Measurements from ENCODE around the gene UBE2E3. TPM values are rescaled to one million over a fixed set of nuclear protein-coding genes. Genes with fewer than 3 reads are reported as not detected.

Gene UBE2E3
- total and polyA plus RNA-seq, 2 of the 13 experiments (the other 11 are each of a cell fraction or from before 2014, with no cell fraction given), result 45.7 to 92.6 TPM

- TF ChIP-seq ZNF800 (CRISPR knock-in tag; IDR thresholded peaks at IDR 0.05), result 0 out of 2 replicates have a peak, but pooled peaks have one; percentile 31
- TF ChIP-seq SOX5 (CRISPR knock-in tag; IDR thresholded peaks at IDR 0.05; ENCODE audit: borderline replicate concordance), result no peak
- TF ChIP-seq ZNF326 (CRISPR knock-in tag; IDR thresholded peaks at IDR 0.05; ENCODE audit: borderline replicate concordance), result no peak
- TF ChIP-seq TOPORS (CRISPR knock-in tag; IDR thresholded peaks at IDR 0.05), result peak; percentile 85
- TF ChIP-seq ZNF263 (CRISPR knock-in tag; IDR thresholded peaks at IDR 0.05), result 0 out of 2 replicates have a peak, but pooled peaks have one; percentile 15
- TF ChIP-seq BRD4 (CRISPR knock-in tag; IDR thresholded peaks at IDR 0.05), result peak; percentile 46; the same call in 1 of the 2 replicates
- peak; percentile 47; the same call in 1 of the 2 replicates for TF ChIP-seq MED1 (CRISPR knock-in tag; IDR thresholded peaks at IDR 0.05)
- TF ChIP-seq ZNF276 (CRISPR knock-in tag; IDR thresholded peaks at IDR 0.05; ENCODE audit: low read depth), result peak; percentile 63
- peak; percentile 61; the same call in 1 of the 2 replicates for TF ChIP-seq KDM1A (CRISPR knock-in tag; IDR thresholded peaks at IDR 0.05)
- TF ChIP-seq HBP1 (CRISPR knock-in tag; IDR thresholded peaks at IDR 0.05; ENCODE audit: low read depth), result 0 out of 2 replicates have a peak, but pooled peaks have one; percentile 48
- no peak; the same call in 1 of the 2 replicates for TF ChIP-seq BHLHE40 (IDR thresholded peaks at IDR 0.05; ENCODE audit: low read length)
- peak; percentile 12 to 84; a peak in 2 of 4 replicates for TF ChIP-seq HMGXB4 (CRISPR knock-in tag; IDR thresholded peaks at IDR 0.05; ENCODE audit: borderline replicate concordance in 1 of 2, low read depth in 1 of 2)
- peak; percentile 84 for TF ChIP-seq PHF8 (CRISPR knock-in tag; IDR thresholded peaks at IDR 0.05)
- TF ChIP-seq CENPX (CRISPR knock-in tag; IDR thresholded peaks at IDR 0.05), result no peak
- 0 out of 2 replicates have a peak, but pooled peaks have one; percentile 1 for TF ChIP-seq ELF4 (CRISPR knock-in tag; IDR thresholded peaks at IDR 0.05; ENCODE audit: borderline replicate concordance)
- TF ChIP-seq DZIP1 (CRISPR knock-in tag; IDR thresholded peaks at IDR 0.05), result no peak
- TF ChIP-seq FOXC1 (CRISPR knock-in tag; IDR thresholded peaks at IDR 0.05; ENCODE audit: borderline replicate concordance), result peak; percentile 51; the same call in 1 of the 2 replicates
- TF ChIP-seq FOXO1 (CRISPR knock-in tag; IDR thresholded peaks at IDR 0.05), result peak; percentile 21; the same call in 1 of the 2 replicates
- TF ChIP-seq SKI (IDR thresholded peaks at IDR 0.05; ENCODE audit: partially characterized antibody), result peak; percentile 69
Observed at GRCh38 chr2:180980106-180980942, at the start of gene UBE2E3 (continued).
